ENCODE measurements around the gene SOX30.
"Not testable (repeated sequence)": the region's sequence is repeated elsewhere in the genome, so short reads cannot be mapped to it uniquely, and the experiment has no call there.

Gene SOX30

DNA sequence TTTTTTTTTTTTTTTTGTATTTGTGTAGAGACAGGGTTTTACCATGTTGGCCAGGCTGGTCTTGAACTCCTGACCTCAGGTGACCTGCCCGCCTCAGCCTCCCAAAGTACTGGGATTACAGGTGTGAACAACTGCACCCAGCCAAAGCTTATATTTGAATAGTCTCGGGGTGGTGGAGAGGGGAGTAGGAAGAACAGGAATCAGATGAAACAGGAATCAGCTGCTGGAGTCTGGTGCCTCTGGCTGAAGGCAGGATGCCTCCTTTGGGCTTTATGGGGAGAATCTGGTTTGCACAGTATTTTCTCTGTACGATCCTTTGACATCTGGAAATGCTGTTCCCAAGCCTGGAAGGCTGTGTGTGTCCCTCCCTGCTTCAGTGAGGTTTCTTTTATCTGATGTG lies 30.0 kb upstream of the SOX30 start:
- H3K4me3 Mint-ChIP-seq: no peak overlapping the region
- TF ChIP-seq CTCF (IDR thresholded peaks at IDR 0.05; ENCODE audit: unreplicated experiment in 3 of 3): no peak
- no peak overlapping the region for H3K27ac Mint-ChIP-seq
- H3K36me3 Mint-ChIP-seq (ENCODE audit: low read depth): no peaks in the 10 kb centered on the region
- H3K9me3 Mint-ChIP-seq: no peaks in the 10 kb centered on the region
- H3K4me1 Mint-ChIP-seq: peaks cover 5% of the 10 kb centered on the region
- no peaks in the 10 kb centered on the region for H3K27me3 Mint-ChIP-seq (ENCODE audit: low read depth)

- no peak overlapping the region for H3K4me3 Mint-ChIP-seq
- no peak for TF ChIP-seq CTCF (IDR thresholded peaks at IDR 0.05; ENCODE audit: unreplicated experiment in 3 of 3)
Measured at GRCh38 chr5:157681048-157681447, 28.8 kb upstream of the SOX30 start.

GRCh38 chr5:157680239-157680638 lies 28.0 kb upstream of the SOX30 start:
- H3K36me3 Mint-ChIP-seq (ENCODE audit: low read depth): no peaks in the 10 kb centered on the region
- no peak for TF ChIP-seq CTCF (IDR thresholded peaks at IDR 0.05; ENCODE audit: unreplicated experiment in 3 of 3)
- H3K27ac Mint-ChIP-seq: no peak overlapping the region
- H3K27me3 Mint-ChIP-seq (ENCODE audit: low read depth): peaks cover 3% of the 10 kb centered on the region
- H3K4me3 Mint-ChIP-seq: no peak overlapping the region
- H3K9me3 Mint-ChIP-seq: no peaks in the 10 kb centered on the region
- no peaks in the 10 kb centered on the region for H3K4me1 Mint-ChIP-seq

More at GRCh38 chr5:157681048-157681447, 28.8 kb upstream of the SOX30 start:
- no peaks in the 10 kb centered on the region for H3K27me3 Mint-ChIP-seq (ENCODE audit: low read depth)
- H3K36me3 Mint-ChIP-seq (ENCODE audit: low read depth): no peaks in the 10 kb centered on the region
- H3K9me3 Mint-ChIP-seq: no peaks in the 10 kb centered on the region
- H3K4me1 Mint-ChIP-seq: no peaks in the 10 kb centered on the region
- H3K27ac Mint-ChIP-seq: no peak overlapping the region

- Mint-ChIP-seq H3K9me3 (no peaks in the 10 kb centered on the region), H3K27ac (no peak overlapping the region), H3K27me3 (ENCODE audit: low read depth) (peaks cover 4% of the 10 kb centered on the region), H3K4me3 (no peak overlapping the region), H3K36me3 (ENCODE audit: low read depth) (no peaks in the 10 kb centered on the region), H3K4me1 (no peaks in the 10 kb centered on the region)
- TF ChIP-seq CTCF (IDR thresholded peaks at IDR 0.05; ENCODE audit: unreplicated experiment in 3 of 3): no peak
Measured at GRCh38 chr5:157679801-157680200, 27.6 kb upstream of the SOX30 start.

DNA sequence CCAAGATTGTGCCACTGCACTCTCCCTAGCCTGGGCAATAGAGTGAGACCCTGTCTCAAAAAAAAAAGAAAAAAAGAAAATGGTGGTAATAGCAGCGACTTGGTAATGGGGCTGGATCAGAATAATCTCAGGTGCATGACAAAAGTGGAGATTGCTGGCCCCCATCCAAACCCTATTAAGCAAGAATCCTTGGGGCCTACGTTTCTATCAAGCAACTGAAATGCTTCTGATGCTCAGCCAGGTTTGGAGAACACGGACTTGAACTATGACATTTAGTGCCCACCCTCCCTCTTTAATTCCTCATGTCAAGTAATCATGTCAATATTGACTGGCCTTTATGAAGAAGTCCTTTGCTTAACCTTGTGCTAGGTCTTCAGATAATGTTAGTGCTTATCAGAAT lies 25.7 kb upstream of the SOX30 start:
- no peak overlapping the region for H3K4me3 Mint-ChIP-seq
- peaks cover 6% of the 10 kb centered on the region for H3K27me3 Mint-ChIP-seq (ENCODE audit: low read depth)
- no peak for TF ChIP-seq CTCF (IDR thresholded peaks at IDR 0.05; ENCODE audit: unreplicated experiment in 3 of 3)
- no peaks in the 10 kb centered on the region for H3K4me1 Mint-ChIP-seq
- no peaks in the 10 kb centered on the region for H3K9me3 Mint-ChIP-seq
- no peaks in the 10 kb centered on the region for H3K36me3 Mint-ChIP-seq (ENCODE audit: low read depth)
- H3K27ac Mint-ChIP-seq: no peak overlapping the region

GRCh38 chr5:157674351-157674750 lies 22.1 kb upstream of the SOX30 start:
- H3K4me1 Mint-ChIP-seq: not testable (repeated sequence)

More at GRCh38 chr5:157674351-157674750, 22.1 kb upstream of the SOX30 start:
- H3K9me3 Mint-ChIP-seq; H3K36me3 Mint-ChIP-seq (ENCODE audit: low read depth); H3K4me3 Mint-ChIP-seq; H3K27ac Mint-ChIP-seq: not testable (repeated sequence)
- H3K27me3 Mint-ChIP-seq (ENCODE audit: low read depth): peaks cover 37% of the 10 kb centered on the region
